Hepatocyte (in vitro differentiated cells): ENCODE measurements around the gene STX1A.

Experiments used
- CTCF ChIP-seq: fragments of 200-600 bp; sonication (generic); IDR thresholded peaks from 2 replicates; pipeline ENCODE4 v1.5.1; 2016; ENCODE audit warnings: antibody characterized with exemption, mild to moderate bottlenecking; ENCODE audit not compliant: poor library complexity
- EZH2 ChIP-seq: fragments of 200-600 bp; sonication (generic); IDR thresholded peaks from 2 replicates; pipeline ENCODE4 v1.6.1; 2016; ENCODE audit warnings: antibody characterized with exemption, mild to moderate bottlenecking, borderline replicate concordance
- EZH2phosphoT487 ChIP-seq: fragments of 200-600 bp; sonication (generic); IDR thresholded peaks from one replicate; pipeline ENCODE4 v1.6.1; 2018; ENCODE audit warnings: antibody characterized with exemption, mild to moderate bottlenecking, low read depth, moderate library complexity; ENCODE audit not compliant: unreplicated experiment, severe bottlenecking

DNA sequence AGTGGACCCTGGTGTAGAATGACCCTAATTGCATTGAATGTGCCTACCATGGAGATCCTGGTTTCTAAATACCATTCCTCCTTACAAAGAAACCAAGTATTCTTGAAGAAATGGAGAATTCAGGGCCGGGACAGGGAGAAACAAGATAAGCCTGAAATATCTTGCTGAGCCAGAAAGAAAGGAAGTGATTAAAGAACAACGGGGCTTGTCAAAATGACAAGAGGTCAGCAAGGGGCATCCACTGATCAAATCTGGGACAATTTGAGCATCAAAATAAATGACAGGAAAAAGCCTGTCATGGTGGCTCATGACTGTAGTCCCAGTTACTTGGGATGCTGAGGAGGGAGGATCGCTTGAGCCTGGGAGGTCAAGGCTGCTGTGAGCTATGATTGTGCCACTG lies 11.0 kb upstream of the STX1A start:
- TF ChIP-seq CTCF (no peak), EZH2phosphoT487 (no peak), EZH2 (no peak)
